ENCODE measurements around the gene PEX5. TPM values are rescaled to one million over a fixed set of nuclear protein-coding genes. Genes with fewer than 3 reads are reported as not detected.

Gene PEX5
- total and polyA plus RNA-seq, 2 of the 8 experiments (the other 6 are each of a cell fraction or from before 2014, with no cell fraction given), result 16.8 to 50.5 TPM

GRCh38 chr12:7145671-7146070 lies 43.8 kb upstream of the PEX5 start (continued):
- TF ChIP-seq CHD7 (IDR thresholded peaks at IDR 0.05; ENCODE audit: insufficient replicate concordance, low read length), result no peak
